SH-SY5Y (cell line): ENCODE data around the gene AVPR1A.

ENCODE experiments used
- GATA2 ChIP-seq: IDR thresholded peaks from 2 replicates; pipeline ENCODE4 v1.6.1; 2011; ENCODE audit warnings: mild to moderate bottlenecking, low read depth, low read length
- GATA3 ChIP-seq: IDR thresholded peaks from 2 replicates; pipeline ENCODE4 v1.6.1; 2011; ENCODE audit warnings: low read depth, mild to moderate bottlenecking, low read length, moderate library complexity

The AVPR1A gene

GRCh38 chr12:63150713-63151622 is at the start of gene AVPR1A:
Gene AVPR1A, minus strand, starts transcription at chr12:63151201. Its CDS starts 365 bp downstream, at chr12:63150836.
- no peak for TF ChIP-seq GATA3
- TF ChIP-seq GATA2, result no peak

- TF ChIP-seq GATA2 (no peak), GATA3 (no peak)
Measured at GRCh38 chr12:63196168-63196567, 45.2 kb upstream of the AVPR1A start.

GRCh38 chr12:63179224-63179623 is 28.2 kb upstream of the AVPR1A start:
- TF ChIP-seq GATA3, result no peak
- no peak for TF ChIP-seq GATA2

GRCh38 chr12:63170321-63170720 is 19.3 kb upstream of the AVPR1A start:
- TF ChIP-seq GATA2 (no peak), GATA3 (no peak)

GRCh38 chr12:63164911-63165310 is 13.9 kb upstream of the AVPR1A start:
- TF ChIP-seq GATA2 (no peak), GATA3 (no peak)

GRCh38 chr12:63163541-63163940 is 12.5 kb upstream of the AVPR1A start:
- TF ChIP-seq GATA2, result no peak
- TF ChIP-seq GATA3, result no peak

- TF ChIP-seq GATA2, result no peak
- no peak for TF ChIP-seq GATA3
Measured at GRCh38 chr12:63155375-63155774, 4.4 kb upstream of the AVPR1A start.

- TF ChIP-seq GATA2 (no peak), GATA3 (no peak)
Measured at GRCh38 chr12:63154560-63154959, 3.6 kb upstream of the AVPR1A start.

GRCh38 chr12:63152321-63152700 is 1.3 kb upstream of the AVPR1A start:
- no peak for TF ChIP-seq GATA3

- TF ChIP-seq GATA3 (no peak), GATA2 (no peak)
Measured at GRCh38 chr12:63151623-63152320, 771 bp upstream of the AVPR1A start.

- TF ChIP-seq GATA2 (no peak), GATA3 (no peak)
Measured at GRCh38 chr12:63149909-63150712, 890 bp downstream of the AVPR1A start.

GRCh38 chr12:63144556-63144955 is 6.4 kb downstream of the AVPR1A start:
- TF ChIP-seq GATA2 (no peak), GATA3 (no peak)

GRCh38 chr12:63138488-63138887 is 12.5 kb downstream of the AVPR1A start:
- no peak for TF ChIP-seq GATA2
- no peak for TF ChIP-seq GATA3

GRCh38 chr12:63133981-63134380 is 17.0 kb downstream of the AVPR1A start:
- no peak for TF ChIP-seq GATA3
- TF ChIP-seq GATA2, result no peak
